ENCODE measurements around the gene ZFR. TPM values are rescaled to one million over a fixed set of nuclear protein-coding genes. Genes with fewer than 3 reads are reported as not detected.

The ZFR gene
- total RNA-seq, 1 experiment from 2014 or later: 78.3 TPM

DNA sequence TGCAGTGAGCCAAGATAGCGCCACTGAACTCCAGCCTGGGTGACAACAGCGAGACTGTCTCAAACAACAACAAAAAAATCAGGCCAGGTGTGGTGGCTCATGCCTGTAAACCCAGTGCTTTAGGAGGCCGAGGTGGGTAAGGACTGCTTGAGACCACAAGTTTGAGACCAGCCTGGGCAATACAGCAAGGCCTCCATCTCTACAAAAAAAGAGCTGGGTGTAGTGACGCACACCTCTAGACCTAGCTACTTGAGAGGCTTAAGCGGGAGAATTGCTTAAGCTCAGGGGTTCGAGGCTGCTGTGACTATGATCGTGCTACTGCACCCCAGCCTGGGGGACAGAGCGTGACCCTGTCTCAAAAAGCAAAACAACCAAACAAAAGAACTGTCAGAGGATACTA lies 91.9 kb downstream of the ZFR start:
- Mint-ChIP-seq H3K27me3 (ENCODE audit: insufficient read depth, unreplicated experiment) (no peaks in the 10 kb centered on the region), H3K4me3 (ENCODE audit: unreplicated experiment) (no peak overlapping the region), H3K4me1 (ENCODE audit: low read depth, unreplicated experiment) (no peaks in the 10 kb centered on the region), H3K36me3 (ENCODE audit: insufficient read depth, unreplicated experiment) (peaks cover 57% of the 10 kb centered on the region), H3K27ac (ENCODE audit: unreplicated experiment) (no peak overlapping the region), H3K9me3 (ENCODE audit: unreplicated experiment) (no peaks in the 10 kb centered on the region)
- ChIA-PET POLR2A (no interaction called here), CTCF (no interaction called here)
- no TSS peak for BruUV-seq (replicated peaks)
- DNase-seq: no peak
- TF ChIP-seq, protein P1, sequence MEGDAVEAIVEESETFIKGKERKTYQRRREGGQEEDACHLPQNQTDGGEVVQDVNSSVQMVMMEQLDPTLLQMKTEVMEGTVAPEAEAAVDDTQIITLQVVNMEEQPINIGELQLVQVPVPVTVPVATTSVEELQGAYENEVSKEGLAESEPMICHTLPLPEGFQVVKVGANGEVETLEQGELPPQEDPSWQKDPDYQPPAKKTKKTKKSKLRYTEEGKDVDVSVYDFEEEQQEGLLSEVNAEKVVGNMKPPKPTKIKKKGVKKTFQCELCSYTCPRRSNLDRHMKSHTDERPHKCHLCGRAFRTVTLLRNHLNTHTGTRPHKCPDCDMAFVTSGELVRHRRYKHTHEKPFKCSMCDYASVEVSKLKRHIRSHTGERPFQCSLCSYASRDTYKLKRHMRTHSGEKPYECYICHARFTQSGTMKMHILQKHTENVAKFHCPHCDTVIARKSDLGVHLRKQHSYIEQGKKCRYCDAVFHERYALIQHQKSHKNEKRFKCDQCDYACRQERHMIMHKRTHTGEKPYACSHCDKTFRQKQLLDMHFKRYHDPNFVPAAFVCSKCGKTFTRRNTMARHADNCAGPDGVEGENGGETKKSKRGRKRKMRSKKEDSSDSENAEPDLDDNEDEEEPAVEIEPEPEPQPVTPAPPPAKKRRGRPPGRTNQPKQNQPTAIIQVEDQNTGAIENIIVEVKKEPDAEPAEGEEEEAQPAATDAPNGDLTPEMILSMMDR (IDR thresholded peaks at IDR 0.05; ENCODE audit: insufficient read depth in 1 of 2, low read depth in 1 of 2, low read length in 1 of 2, severe bottlenecking in 1 of 2, unreplicated experiment in 1 of 2): no peak
- Histone ChIP-seq H3K27me3 (replicated peaks; ENCODE audit: control insufficient read depth, insufficient read depth, low read length) (no peaks in the 10 kb centered on the region), H3K36me3 (ENCODE audit: control insufficient read depth, insufficient read depth, low read length) (no peaks in the 10 kb centered on the region), H3K4me1 (no peaks in the 10 kb centered on the region), H3K9me3 (no peaks in the 10 kb centered on the region), H3K4me3 (ENCODE audit: low read depth, low read length) (no peak overlapping the region)
- intact Hi-C loops (cut with micrococcal nuclease; ENCODE audit: unreplicated experiment): no loop called here

DNA sequence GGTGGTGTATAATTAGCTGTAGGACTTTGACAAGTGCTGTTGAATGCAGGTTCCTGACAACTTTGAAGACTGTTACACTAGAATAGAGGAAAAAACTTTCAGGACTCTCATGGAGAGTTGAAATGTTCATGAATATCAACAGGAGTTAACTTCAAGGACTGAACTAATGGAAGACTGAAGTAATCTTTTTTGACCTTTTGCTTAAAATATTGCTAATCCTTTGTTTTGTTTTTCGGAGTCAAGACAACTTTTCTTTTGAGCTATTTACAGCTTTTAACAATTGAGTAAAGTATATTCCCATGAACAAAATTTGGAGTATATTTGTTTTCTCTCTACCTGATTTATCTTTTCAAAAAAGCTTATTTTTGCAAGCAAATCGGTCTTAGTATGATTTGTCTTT lies 97.7 kb downstream of the ZFR start:
- DNase-seq: no peak
- H3K27me3 ChIP-seq (replicated peaks; ENCODE audit: control insufficient read depth, insufficient read depth, low read length): no peaks in the 10 kb centered on the region
- Mint-ChIP-seq H3K4me3 (ENCODE audit: unreplicated experiment) (no peak overlapping the region), H3K27me3 (ENCODE audit: insufficient read depth, unreplicated experiment) (no peaks in the 10 kb centered on the region), H3K27ac (ENCODE audit: unreplicated experiment) (no peak overlapping the region), H3K9me3 (ENCODE audit: unreplicated experiment) (peaks cover 10% of the 10 kb centered on the region), H3K36me3 (ENCODE audit: insufficient read depth, unreplicated experiment) (peaks cover 17% of the 10 kb centered on the region), H3K4me1 (ENCODE audit: low read depth, unreplicated experiment) (no peaks in the 10 kb centered on the region)
- no TSS peak for BruUV-seq (replicated peaks)
- ChIA-PET POLR2A (no interaction called here), CTCF (no interaction called here)
- peaks cover 14% of the 10 kb centered on the region for H3K9me3 ChIP-seq
- H3K36me3 ChIP-seq (ENCODE audit: control insufficient read depth, insufficient read depth, low read length): no peaks in the 10 kb centered on the region
- no peaks in the 10 kb centered on the region for H3K4me1 ChIP-seq
- no peak overlapping the region for H3K4me3 ChIP-seq (ENCODE audit: low read depth, low read length)
- TF ChIP-seq, protein P1 (IDR thresholded peaks at IDR 0.05; ENCODE audit: insufficient read depth in 1 of 2, low read depth in 1 of 2, low read length in 1 of 2, severe bottlenecking in 1 of 2, unreplicated experiment in 1 of 2): no peak
- intact Hi-C loops (cut with micrococcal nuclease; ENCODE audit: unreplicated experiment): no loop called here

DNA sequence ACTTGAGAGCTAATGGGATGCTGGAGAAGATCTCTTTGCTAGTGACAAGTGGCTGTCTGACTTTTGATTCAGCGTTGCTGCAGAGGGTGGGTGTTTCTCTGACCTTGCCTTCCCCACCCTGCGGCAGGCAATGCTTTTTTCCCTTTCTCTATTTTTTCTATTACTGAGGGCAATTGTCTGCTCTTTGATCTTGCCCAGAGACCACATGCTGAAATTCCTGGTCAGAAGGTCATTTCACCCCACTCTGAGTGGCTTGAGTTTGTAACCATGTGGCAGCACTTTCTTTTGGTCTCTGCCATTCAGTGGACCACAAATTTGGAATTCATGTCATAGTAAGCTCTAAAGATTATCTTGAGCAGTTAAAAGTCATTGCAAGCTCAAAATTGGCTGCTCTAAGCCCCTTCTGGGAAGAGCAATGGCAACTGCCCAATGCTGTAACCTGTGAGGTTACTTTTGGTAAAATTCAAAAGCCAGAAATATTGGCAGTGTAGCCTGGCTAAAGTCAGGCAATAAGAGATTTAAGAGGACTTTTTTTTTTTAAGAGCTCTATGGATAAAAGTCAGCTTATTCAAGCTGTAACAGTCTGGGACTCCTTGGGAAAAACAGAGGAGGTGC lies 101.4 kb downstream of the ZFR start:
- CTCF ChIA-PET: no interaction called here
- no peak overlapping the region for H3K4me3 ChIP-seq (ENCODE audit: low read depth, low read length)

More for the DNA sequence above, 101.4 kb downstream of the ZFR start:
- Mint-ChIP-seq H3K4me1 (ENCODE audit: low read depth, unreplicated experiment) (no peaks in the 10 kb centered on the region), H3K36me3 (ENCODE audit: insufficient read depth, unreplicated experiment) (peaks cover 4% of the 10 kb centered on the region), H3K27me3 (ENCODE audit: insufficient read depth, unreplicated experiment) (no peaks in the 10 kb centered on the region), H3K4me3 (ENCODE audit: unreplicated experiment) (no peak overlapping the region), H3K9me3 (ENCODE audit: unreplicated experiment) (peaks cover 19% of the 10 kb centered on the region), H3K27ac (ENCODE audit: unreplicated experiment) (no peak overlapping the region)
- H3K9me3 ChIP-seq: peaks cover 45% of the 10 kb centered on the region
- no TSS peak for BruUV-seq (replicated peaks)
- no peaks in the 10 kb centered on the region for H3K27me3 ChIP-seq (replicated peaks; ENCODE audit: control insufficient read depth, insufficient read depth, low read length)
- no peaks in the 10 kb centered on the region for H3K36me3 ChIP-seq (ENCODE audit: control insufficient read depth, insufficient read depth, low read length)
- POLR2A ChIA-PET: no interaction called here
- TF ChIP-seq, protein P1 (IDR thresholded peaks at IDR 0.05; ENCODE audit: insufficient read depth in 1 of 2, low read depth in 1 of 2, low read length in 1 of 2, severe bottlenecking in 1 of 2, unreplicated experiment in 1 of 2): no peak
- intact Hi-C loops (cut with micrococcal nuclease; ENCODE audit: unreplicated experiment): no loop called here
- no peak for DNase-seq
- no peaks in the 10 kb centered on the region for H3K4me1 ChIP-seq
